ENCODE data around the gene TEDDM1.

DNA sequence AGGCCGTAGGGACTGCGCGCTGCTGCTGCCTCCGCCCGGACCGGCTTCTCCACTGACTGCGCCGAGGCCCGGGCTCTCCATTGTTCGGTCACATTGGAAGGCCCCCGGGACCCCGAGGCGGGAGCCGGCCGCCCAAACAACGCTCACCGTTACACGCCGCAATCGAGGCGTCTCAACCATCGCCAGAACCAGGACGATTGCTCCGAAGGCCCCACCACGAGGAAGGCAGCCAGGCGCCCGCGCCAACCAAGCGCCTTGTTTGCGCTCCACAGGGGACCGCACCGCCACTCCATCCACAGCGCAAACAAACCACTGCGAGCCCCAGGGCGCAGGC is 9.5 kb downstream of the TEDDM1 start:
- TF ChIP-seq, protein P1, sequence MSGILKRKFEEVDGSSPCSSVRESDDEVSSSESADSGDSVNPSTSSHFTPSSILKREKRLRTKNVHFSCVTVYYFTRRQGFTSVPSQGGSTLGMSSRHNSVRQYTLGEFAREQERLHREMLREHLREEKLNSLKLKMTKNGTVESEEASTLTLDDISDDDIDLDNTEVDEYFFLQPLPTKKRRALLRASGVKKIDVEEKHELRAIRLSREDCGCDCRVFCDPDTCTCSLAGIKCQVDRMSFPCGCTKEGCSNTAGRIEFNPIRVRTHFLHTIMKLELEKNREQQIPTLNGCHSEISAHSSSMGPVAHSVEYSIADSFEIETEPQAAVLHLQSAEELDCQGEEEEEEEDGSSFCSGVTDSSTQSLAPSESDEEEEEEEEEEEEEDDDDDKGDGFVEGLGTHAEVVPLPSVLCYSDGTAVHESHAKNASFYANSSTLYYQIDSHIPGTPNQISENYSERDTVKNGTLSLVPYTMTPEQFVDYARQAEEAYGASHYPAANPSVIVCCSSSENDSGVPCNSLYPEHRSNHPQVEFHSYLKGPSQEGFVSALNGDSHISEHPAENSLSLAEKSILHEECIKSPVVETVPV (CRISPR knock-in tag; IDR thresholded peaks at IDR 0.05): no peak
- TF ChIP-seq, protein P2, sequence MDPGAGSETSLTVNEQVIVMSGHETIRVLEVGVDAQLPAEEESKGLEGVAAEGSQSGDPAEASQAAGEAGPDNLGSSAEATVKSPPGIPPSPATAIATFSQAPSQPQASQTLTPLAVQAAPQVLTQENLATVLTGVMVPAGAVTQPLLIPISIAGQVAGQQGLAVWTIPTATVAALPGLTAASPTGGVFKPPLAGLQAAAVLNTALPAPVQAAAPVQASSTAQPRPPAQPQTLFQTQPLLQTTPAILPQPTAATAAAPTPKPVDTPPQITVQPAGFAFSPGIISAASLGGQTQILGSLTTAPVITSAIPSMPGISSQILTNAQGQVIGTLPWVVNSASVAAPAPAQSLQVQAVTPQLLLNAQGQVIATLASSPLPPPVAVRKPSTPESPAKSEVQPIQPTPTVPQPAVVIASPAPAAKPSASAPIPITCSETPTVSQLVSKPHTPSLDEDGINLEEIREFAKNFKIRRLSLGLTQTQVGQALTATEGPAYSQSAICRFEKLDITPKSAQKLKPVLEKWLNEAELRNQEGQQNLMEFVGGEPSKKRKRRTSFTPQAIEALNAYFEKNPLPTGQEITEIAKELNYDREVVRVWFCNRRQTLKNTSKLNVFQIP (CRISPR knock-in tag; IDR thresholded peaks at IDR 0.05; ENCODE audit: borderline replicate concordance, low read depth): no peak
- no peak for TF ChIP-seq ESRRG (CRISPR knock-in tag; IDR thresholded peaks at IDR 0.05)
- TF ChIP-seq, protein P3, sequence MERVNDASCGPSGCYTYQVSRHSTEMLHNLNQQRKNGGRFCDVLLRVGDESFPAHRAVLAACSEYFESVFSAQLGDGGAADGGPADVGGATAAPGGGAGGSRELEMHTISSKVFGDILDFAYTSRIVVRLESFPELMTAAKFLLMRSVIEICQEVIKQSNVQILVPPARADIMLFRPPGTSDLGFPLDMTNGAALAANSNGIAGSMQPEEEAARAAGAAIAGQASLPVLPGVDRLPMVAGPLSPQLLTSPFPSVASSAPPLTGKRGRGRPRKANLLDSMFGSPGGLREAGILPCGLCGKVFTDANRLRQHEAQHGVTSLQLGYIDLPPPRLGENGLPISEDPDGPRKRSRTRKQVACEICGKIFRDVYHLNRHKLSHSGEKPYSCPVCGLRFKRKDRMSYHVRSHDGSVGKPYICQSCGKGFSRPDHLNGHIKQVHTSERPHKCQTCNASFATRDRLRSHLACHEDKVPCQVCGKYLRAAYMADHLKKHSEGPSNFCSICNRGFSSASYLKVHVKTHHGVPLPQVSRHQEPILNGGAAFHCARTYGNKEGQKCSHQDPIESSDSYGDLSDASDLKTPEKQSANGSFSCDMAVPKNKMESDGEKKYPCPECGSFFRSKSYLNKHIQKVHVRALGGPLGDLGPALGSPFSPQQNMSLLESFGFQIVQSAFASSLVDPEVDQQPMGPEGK (CRISPR knock-in tag; IDR thresholded peaks at IDR 0.05; ENCODE audit: borderline replicate concordance): no peak
- no peak for TF ChIP-seq ARNTL (CRISPR knock-in tag; IDR thresholded peaks at IDR 0.05; ENCODE audit: borderline replicate concordance, low read depth)
- TF ChIP-seq GLIS3 (CRISPR knock-in tag; IDR thresholded peaks at IDR 0.05): no peak
- TF ChIP-seq ZNF565 (CRISPR knock-in tag; conservative IDR thresholded peaks at IDR 0.05; ENCODE audit: low read depth): no peak
- TF ChIP-seq PPARA (CRISPR knock-in tag; IDR thresholded peaks at IDR 0.05; ENCODE audit: borderline replicate concordance): no peak
- TF ChIP-seq, protein P4, sequence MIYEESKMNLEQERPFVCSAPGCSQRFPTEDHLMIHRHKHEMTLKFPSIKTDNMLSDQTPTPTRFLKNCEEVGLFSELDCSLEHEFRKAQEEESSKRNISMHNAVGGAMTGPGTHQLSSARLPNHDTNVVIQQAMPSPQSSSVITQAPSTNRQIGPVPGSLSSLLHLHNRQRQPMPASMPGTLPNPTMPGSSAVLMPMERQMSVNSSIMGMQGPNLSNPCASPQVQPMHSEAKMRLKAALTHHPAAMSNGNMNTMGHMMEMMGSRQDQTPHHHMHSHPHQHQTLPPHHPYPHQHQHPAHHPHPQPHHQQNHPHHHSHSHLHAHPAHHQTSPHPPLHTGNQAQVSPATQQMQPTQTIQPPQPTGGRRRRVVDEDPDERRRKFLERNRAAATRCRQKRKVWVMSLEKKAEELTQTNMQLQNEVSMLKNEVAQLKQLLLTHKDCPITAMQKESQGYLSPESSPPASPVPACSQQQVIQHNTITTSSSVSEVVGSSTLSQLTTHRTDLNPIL (CRISPR knock-in tag; IDR thresholded peaks at IDR 0.05; ENCODE audit: low read depth): no peak
- TF ChIP-seq OSR1 (CRISPR knock-in tag; IDR thresholded peaks at IDR 0.05): no peak
- no peak for TF ChIP-seq TCF4 (CRISPR knock-in tag; IDR thresholded peaks at IDR 0.05; ENCODE audit: borderline replicate concordance)
- no peak for TF ChIP-seq RARB (CRISPR knock-in tag; IDR thresholded peaks at IDR 0.05)
- no peak for TF ChIP-seq ZFP3 (CRISPR knock-in tag; IDR thresholded peaks at IDR 0.05)
- TF ChIP-seq ZNF70 (CRISPR knock-in tag; IDR thresholded peaks at IDR 0.05): no peak
